Measurements from ENCODE around the gene NAPB. TPM values are rescaled to one million over a fixed set of nuclear protein-coding genes. Genes with fewer than 3 reads are reported as not detected.

Gene NAPB
- total and polyA plus RNA-seq, 10 of the 15 experiments (the other 5 are each of a cell fraction or from before 2014, with no cell fraction given): 2.1 to 15.9 (median 7.2) TPM

GRCh38 chr20:23350904-23351838 lies 70.1 kb downstream of the NAPB start (continued):
- TF ChIP-seq SKIL (IDR thresholded peaks at IDR 0.05; ENCODE audit: low read depth, poor library complexity, severe bottlenecking) (no peak), IKZF2 (IDR thresholded peaks at IDR 0.05) (peak in 1 of 2 experiments; percentile 30; a peak in 1 of 4 replicates)

- Histone ChIP-seq H2AFZ (ENCODE audit: control insufficient read depth, low read depth, low read length) (peak within 1 kb of the TSS; percentile 75), H3K27ac (ENCODE audit: control insufficient read depth, insufficient read depth) (peak within 1 kb of the TSS; percentile 95), H3K4me1 (ENCODE audit: control insufficient read depth, insufficient read depth, low read length) (peaks cover 4% of the 10 kb centered on the region), H3K4me2 (ENCODE audit: control insufficient read depth, insufficient read depth) (peak within 1 kb of the TSS; percentile 88), H4K20me1 (ENCODE audit: control insufficient read depth, insufficient read depth) (no peaks in the 10 kb centered on the region), H3K9me3 (replicated peaks; ENCODE audit: control insufficient read depth, insufficient read depth, low read length) (no peaks in the 10 kb centered on the region), H3K27me3 (replicated peaks in 1 of 2; ENCODE audit: control insufficient read depth in 2 of 2, insufficient read depth in 2 of 2, low read length in 1 of 2) (no peaks in the 10 kb centered on the region), H3K79me2 (ENCODE audit: control insufficient read depth, insufficient read depth, low read length) (peaks cover 35% of the 10 kb centered on the region), H3K36me3 (ENCODE audit: control insufficient read depth in 2 of 2, insufficient read depth in 2 of 2, low read length in 1 of 2) (peaks cover 3 to 6% of the 10 kb centered on the region in 2 experiments; a peak in 3 of 4 replicates), H3K4me3 (peak within 1 kb of the TSS; percentile 89), H3K9ac (ENCODE audit: control insufficient read depth, insufficient read depth, low read length) (peak within 1 kb of the TSS; percentile 88)
- ChIA-PET POLR2A (interaction anchor here (0.9 to 2.6 kb wide), 7 partner anchors 9 to 264 kb away, joined by 3 to 61 read pairs (median 4); partner anchors contain the start of genes CD93, GZF1 and NAPB), CTCF (interaction anchor here (0.6 to 3.5 kb wide), 21 partner anchors 8 to 300 kb away, joined by 3 to 56 read pairs (median 6); partner anchors contain the start of gene NAPB), RAD21 (ENCODE audit: unreplicated experiment) (interaction anchor here (0.6 to 2.4 kb wide), 16 partner anchors 8 to 658 kb away, joined by 3 to 31 read pairs (median 6); partner anchors contain the start of genes CD93, GZF1 and NAPB), SMC1A (ENCODE audit: uncharacterized antibody, unreplicated experiment) (interaction anchor here (0.8 to 2.1 kb wide), 17 partner anchors 8 to 257 kb away, joined by 3 to 14 read pairs (median 5); partner anchors contain the start of gene NAPB)
- under 1% methylated on average over 65 of the region's 65 CpGs for WGBS (ENCODE audit: insufficient coverage, insufficient replicate concordance, low lambda C conversion rate, missing lambda C conversion rate)
- in situ Hi-C loops (cut with MboI): loop anchor here (25.0 kb wide), 2 partner anchors 1712 to 1912 kb away; partner anchors contain the start of gene ACSS1
- BruUV-seq (replicated peaks): TSS peak; percentile 75
- peak; percentile 92 for DNase-seq (ENCODE audit: low read depth, low spot score)
- intact Hi-C loops (cut with micrococcal nuclease; ENCODE audit: unreplicated experiment): loop anchor here (1.0 kb wide), 1 partner anchor 8 kb away; no protein-coding TSS in a partner anchor
- peak; percentile 92 for ATAC-seq
- FAIRE-seq: peak; percentile 98
- TF ChIP-seq PAX5 (IDR thresholded peaks at IDR 0.05; ENCODE audit: borderline replicate concordance, low read depth, low read length) (peak; percentile 29; the same call in 1 of the 2 replicates), SUZ12 (IDR thresholded peaks at IDR 0.05; ENCODE audit: unreplicated experiment) (no peak), IKZF2 (IDR thresholded peaks at IDR 0.05) (peak; percentile 80 to 86), ZSCAN29 (IDR thresholded peaks at IDR 0.05) (no peak), WRNIP1 (IDR thresholded peaks at IDR 0.05; ENCODE audit: borderline replicate concordance, low read depth, low read length) (no peak), SPI1 (IDR thresholded peaks at IDR 0.05; ENCODE audit: borderline replicate concordance, insufficient read depth, low read depth, low read length) (no peak), RCOR1 (conservative IDR thresholded peaks at IDR 0.05; ENCODE audit: low read depth, low read length) (no peak), CHD4 (IDR thresholded peaks at IDR 0.05) (no peak), MEF2A (IDR thresholded peaks at IDR 0.05; ENCODE audit: insufficient read depth, low read depth, low read length) (no peak), RELA (IDR thresholded peaks at IDR 0.05; ENCODE audit: borderline replicate concordance, partially characterized antibody) (peak; percentile 44), TCF12 (IDR thresholded peaks at IDR 0.05; ENCODE audit: low read depth, low read length) (0 out of 2 replicates have a peak, but pooled peaks have one; percentile 56)
- TF ChIP-seq, protein P1, sequence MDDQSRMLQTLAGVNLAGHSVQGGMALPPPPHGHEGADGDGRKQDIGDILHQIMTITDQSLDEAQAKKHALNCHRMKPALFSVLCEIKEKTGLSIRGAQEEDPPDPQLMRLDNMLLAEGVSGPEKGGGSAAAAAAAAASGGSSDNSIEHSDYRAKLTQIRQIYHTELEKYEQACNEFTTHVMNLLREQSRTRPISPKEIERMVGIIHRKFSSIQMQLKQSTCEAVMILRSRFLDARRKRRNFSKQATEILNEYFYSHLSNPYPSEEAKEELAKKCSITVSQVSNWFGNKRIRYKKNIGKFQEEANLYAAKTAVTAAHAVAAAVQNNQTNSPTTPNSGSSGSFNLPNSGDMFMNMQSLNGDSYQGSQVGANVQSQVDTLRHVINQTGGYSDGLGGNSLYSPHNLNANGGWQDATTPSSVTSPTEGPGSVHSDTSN (IDR thresholded peaks at IDR 0.05; ENCODE audit: insufficient replicate concordance, low read depth, low read length): peak; percentile 98
These were observed 70.9 kb downstream of the NAPB start, which contains the start of gene NXT1 for GRCh38 chr20:23350196-23350903. Gene NXT1 (plus strand): TSS chr20:23350791. CDS start chr20:23354042, 3,251 bp downstream.

All from GM12878 (cell line).